Breast epithelium (tissue), 4 donors: ENCODE data around the gene GAS7. TPM values are rescaled to one million over a fixed set of nuclear protein-coding genes. Genes with fewer than 3 reads are reported as not detected.
"Not testable (repeated sequence)": the region's sequence is repeated elsewhere in the genome, so short reads cannot be mapped to it uniquely, and the experiment has no call there.

Experiments used
- DNase-seq, 2 donors: peaks; one replicate each; pipeline ENCODE4 v3.0.0-alpha.2; 2019; ENCODE audit warnings: low spot score in 2 of 2
- H3K27ac ChIP-seq, 2 donors: fragments of 200-600 bp; sonication (generic) in 1 of 2; one replicate each; pipeline ENCODE4 v1.5.1; 2016 to 2019; ENCODE audit warnings: mild to moderate bottlenecking in 1 of 2
- H3K27me3 ChIP-seq, 2 donors: fragments of 200-600 bp; sonication (generic) in 1 of 2; one replicate each; pipeline versions ENCODE4 v1.5.1 to v1.6.0; 2017 to 2019; ENCODE audit warnings: control low read depth in 1 of 2, mild to moderate bottlenecking in 1 of 2
- H3K36me3 ChIP-seq: fragments of 200-600 bp; one replicate; pipeline ENCODE4 v1.5.1; 2019
- H3K4me1 ChIP-seq, 2 donors: fragments of 200-600 bp; sonication (generic); one replicate each; pipeline ENCODE4 v1.5.1; 2016 to 2019; ENCODE audit warnings: control low read depth in 1 of 2
- H3K4me3 ChIP-seq, 3 donors: fragments of 200-600 bp; sonication (generic); 1 replicate in 2 of 3; 2 replicates in 1 of 3; pipeline ENCODE4 v1.5.1; 2016 to 2019; ENCODE audit warnings: mild to moderate bottlenecking in 3 of 3, moderate library complexity in 2 of 3
- H3K9me3 ChIP-seq, 2 donors: fragments of 200-600 bp; sonication (generic) in 1 of 2; one replicate each; pipeline ENCODE4 v1.5.1; 2016 to 2019; ENCODE audit warnings: control low read depth in 1 of 2
- CTCF ChIP-seq, 3 donors: fragments of 450-650 bp; IDR thresholded peaks; one replicate each; pipeline ENCODE4 v1.5.1; 2016 to 2017; ENCODE audit warnings: antibody characterized with exemption in 3 of 3, mild to moderate bottlenecking in 3 of 3, moderate library complexity in 3 of 3
- POLR2A ChIP-seq: fragments of 450-650 bp; IDR thresholded peaks from one replicate; pipeline ENCODE4 v1.6.1; 2016; ENCODE audit warnings: antibody characterized with exemption, mild to moderate bottlenecking, moderate library complexity
- POLR2AphosphoS5 ChIP-seq, 3 donors: sonication (generic); formaldehyde crosslinking; IDR thresholded peaks; one replicate each; pipeline ENCODE4 v1.6.1; 2017; ENCODE audit warnings: antibody characterized with exemption in 3 of 3
- intact Hi-C: fragments of 100-400 bp; cut with DNase I; formaldehyde crosslinking; loops from one replicate; pipeline ENCODE4 v1.15.1; 2023; ENCODE audit warnings: low total_unique reads
- total RNA-seq, 3 donors: library from RNA; depleted of rRNA; stranded (reverse); fragments of >200 nt; gene quantifications; one replicate each; pipeline ENCODE4 v1.1.0, GENCODE V29; 2016

Gene GAS7
- total RNA-seq, 3 donors from 2014 or later = 21.8 to 62.2 (median 33.4) TPM

GRCh38 chr17:9925457-9925856 is 272.9 kb downstream of the GAS7 start:
- intact Hi-C loops = no loop called here
- no peak for DNase-seq
- no peaks in the 10 kb centered on the region for H3K36me3 ChIP-seq
- peak overlapping the region in 1 of 2 donors; percentile 32 for H3K27ac ChIP-seq
- H3K4me1 ChIP-seq = no peaks in the 10 kb centered on the region
- no peaks in the 10 kb centered on the region for H3K9me3 ChIP-seq
- H3K4me3 ChIP-seq = no peak overlapping the region
- TF ChIP-seq POLR2AphosphoS5 (IDR thresholded peaks at IDR 0.05) = no peak
- TF ChIP-seq CTCF (IDR thresholded peaks at IDR 0.05) = no peak
- no peak for TF ChIP-seq POLR2A
- H3K27me3 ChIP-seq = no peaks in the 10 kb centered on the region

- Histone ChIP-seq H3K27me3 (no peaks in the 10 kb centered on the region), H3K4me1 (no peaks in the 10 kb centered on the region), H3K36me3 (no peaks in the 10 kb centered on the region), H3K27ac (peak overlapping the region in 1 of 2 donors; percentile 32), H3K9me3 (no peaks in the 10 kb centered on the region), H3K4me3 (no peak overlapping the region)
- DNase-seq = no peak
- TF ChIP-seq CTCF (IDR thresholded peaks at IDR 0.05) = peak; percentile 81 to 91 (median 87)
- TF ChIP-seq POLR2AphosphoS5 (IDR thresholded peaks at IDR 0.05) = peak in 1 of 3 donors; percentile 39
- no peak for TF ChIP-seq POLR2A
- intact Hi-C loops = no loop called here
These were observed 273.6 kb downstream of the GAS7 start for GRCh38 chr17:9924735-9925191.

DNA sequence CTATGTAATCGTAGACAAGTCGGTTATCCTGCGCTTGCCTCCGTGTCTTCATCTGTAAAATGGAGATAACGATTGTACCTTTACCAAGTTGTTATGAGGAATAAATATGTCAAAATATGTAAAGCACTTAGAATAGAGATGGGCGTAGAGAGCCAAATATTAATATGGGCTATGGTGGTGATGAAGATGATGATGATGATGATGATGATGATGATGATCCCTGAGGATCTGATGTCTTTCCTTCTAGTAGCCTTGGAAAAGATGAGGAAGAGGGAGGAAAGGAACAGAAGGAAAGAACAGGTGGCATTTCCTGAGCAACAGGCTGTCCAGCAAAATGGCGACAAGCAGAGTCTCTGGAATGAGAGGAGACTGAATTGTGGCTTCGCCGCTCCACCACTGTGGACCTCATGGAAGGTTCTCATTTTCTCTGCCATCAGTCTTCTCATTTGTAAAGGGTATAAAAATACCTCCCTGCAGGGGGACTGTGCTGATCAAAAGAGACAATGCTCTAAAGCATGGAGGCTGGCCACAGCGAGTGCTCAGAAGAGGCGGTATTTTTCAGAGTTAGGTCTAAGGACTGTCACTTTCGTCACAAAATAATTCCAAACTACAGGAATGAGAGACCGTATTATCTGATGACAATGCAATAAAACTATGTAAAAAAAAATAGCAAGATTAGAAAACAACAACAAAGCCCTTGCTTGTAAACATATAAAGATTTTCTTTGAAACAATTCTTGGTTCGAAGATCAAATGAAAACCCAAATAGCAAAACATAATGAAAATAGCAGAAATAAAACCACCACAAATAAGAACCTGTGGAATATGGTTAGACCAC is 276.2 kb downstream of the GAS7 start:
- TF ChIP-seq CTCF (IDR thresholded peaks at IDR 0.05) = no peak
- TF ChIP-seq POLR2AphosphoS5 (IDR thresholded peaks at IDR 0.05) = no peak
- no peak for TF ChIP-seq POLR2A

GRCh38 chr17:9921216-9921615 is 277.2 kb downstream of the GAS7 start:
- H3K4me3 ChIP-seq, intact Hi-C loops, H3K36me3 ChIP-seq, H3K9me3 ChIP-seq, H3K27ac ChIP-seq, H3K4me1 ChIP-seq, H3K27me3 ChIP-seq, DNase-seq: not testable (repeated sequence)

More for the DNA sequence above, 276.2 kb downstream of the GAS7 start:
- DNase-seq = no peak
- Histone ChIP-seq H3K4me3 (no peak overlapping the region), H3K27me3 (no peaks in the 10 kb centered on the region), H3K4me1 (no peaks in the 10 kb centered on the region), H3K9me3 (no peaks in the 10 kb centered on the region), H3K36me3 (no peaks in the 10 kb centered on the region), H3K27ac (no peak overlapping the region)
- intact Hi-C loops = no loop called here

GRCh38 chr17:9918804-9919352 is 279.5 kb downstream of the GAS7 start:
- H3K27ac ChIP-seq = peak overlapping the region in 1 of 2 donors; percentile 12
- H3K9me3 ChIP-seq = no peaks in the 10 kb centered on the region
- no peaks in the 10 kb centered on the region for H3K36me3 ChIP-seq
- DNase-seq = no peak
- no peak overlapping the region for H3K4me3 ChIP-seq
- TF ChIP-seq POLR2AphosphoS5 (IDR thresholded peaks at IDR 0.05) (no peak), CTCF (IDR thresholded peaks at IDR 0.05) (no peak), POLR2A (no peak)
- intact Hi-C loops = no loop called here
- no peaks in the 10 kb centered on the region for H3K4me1 ChIP-seq
- no peaks in the 10 kb centered on the region for H3K27me3 ChIP-seq
